Transverse colon (tissue), 4 donors: ENCODE data around the gene SUB1. TPM values are rescaled to one million over a fixed set of nuclear protein-coding genes. Genes with fewer than 3 reads are reported as not detected.

Experiments
- DNase-seq: peaks from one replicate; pipeline ENCODE4 v3.0.0-alpha.2; 2019
- H3K27ac ChIP-seq, 4 donors: fragments of 200-600 bp; sonication (generic); 2 replicates each; pipeline ENCODE4 v1.5.1; 2016 to 2018; ENCODE audit warnings: inconsistent platforms in 4 of 4
- H3K27me3 ChIP-seq: fragments of 200-600 bp; sonication (generic); 2 replicates; pipeline ENCODE4 v1.5.1; 2017; ENCODE audit warnings: inconsistent platforms
- H3K36me3 ChIP-seq, 4 donors: fragments of 200-600 bp; sonication (generic); 2 replicates each; pipeline ENCODE4 v1.5.1; 2017 to 2019; ENCODE audit warnings: inconsistent platforms in 4 of 4
- H3K4me1 ChIP-seq, 4 donors: fragments of 200-600 bp; sonication (generic); 2 replicates each; pipeline ENCODE4 v1.5.1; 2017 to 2020; ENCODE audit warnings: inconsistent platforms in 4 of 4
- H3K4me3 ChIP-seq, 4 donors: fragments of 200-600 bp; sonication (generic); 1 replicate in 1 of 4; 2 replicates in 3 of 4; pipeline versions ENCODE4 v1.5.1 to v1.6.1; 2017 to 2019; ENCODE audit warnings: inconsistent platforms in 4 of 4
- H3K9me3 ChIP-seq, 2 donors: fragments of 200-600 bp; sonication (generic); 2 replicates each; pipeline ENCODE4 v1.5.1; 2017 to 2019; ENCODE audit warnings: inconsistent platforms in 2 of 2
- EP300 ChIP-seq: sonication (generic); formaldehyde crosslinking; IDR thresholded peaks from one replicate; pipeline ENCODE4 v1.6.1; 2017; ENCODE audit warnings: antibody characterized with exemption, low read depth
- POLR2A ChIP-seq: fragments of 450-650 bp; IDR thresholded peaks from one replicate; pipeline ENCODE4 v1.6.1; 2016; ENCODE audit warnings: antibody characterized with exemption, mild to moderate bottlenecking, moderate library complexity
- POLR2AphosphoS5 ChIP-seq, 3 donors: sonication (generic); formaldehyde crosslinking; IDR thresholded peaks; one replicate each; pipeline ENCODE4 v1.6.1; 2016; ENCODE audit warnings: antibody characterized with exemption in 3 of 3
- WGBS, 2 donors: methylation state at CpG; one replicate each; pipeline ENCODE4 v1.1.5; 2018; ENCODE audit warnings: low coverage in 1 of 2; 5-methylcytosine and 5-hydroxymethylcytosine counted together
- in situ Hi-C, 4 donors: fragments of 200-750 bp; cut with MboI; loops; one replicate each; pipeline versions ENCODE4 v1.15.0 to v1.15.1; 2017; ENCODE audit warnings: low sequenced_read_pairs in 3 of 4, low pct_ligation_motif_present in 1 of 4, low pct_unique_long_range_greater_than_20kb in 1 of 4
- intact Hi-C: fragments of 100-400 bp; cut with DNase I; formaldehyde crosslinking; loops from one replicate; pipeline ENCODE4 v1.15.1; 2023; ENCODE audit warnings: low total_unique reads
- total RNA-seq, 4 donors: library from RNA; depleted of rRNA; stranded (reverse); fragments of >200 nt; gene quantifications; one replicate each; pipeline ENCODE4 v1.1.0, GENCODE V29; 2016
- TF ChIP-seq, protein P1 (sequence below), 5 experiments: fragments of 200-600 bp in 3 of 5; fragments of 450-650 bp in 2 of 5; sonication (generic) in 3 of 5; IDR thresholded peaks; 1 replicate in 2 of 5; 2 replicates in 3 of 5; pipeline ENCODE4 v1.5.1; 2016 to 2017; ENCODE audit warnings: antibody characterized with exemption in 5 of 5, inconsistent platforms in 3 of 5, mild to moderate bottlenecking in 2 of 5, moderate library complexity in 1 of 5

SUB1 gene
- total RNA-seq, 4 donors from 2014 or later = 30.3 to 126 (median 78.8) TPM

- Histone ChIP-seq H3K4me3 (no peak overlapping the region), H3K27ac (peak overlapping the region in 1 of 4 donors; percentile 4), H3K4me1 (peaks cover 5 to 66% (median 13%) of the 10 kb centered on the region in 4 donors), H3K27me3 (no peaks in the 10 kb centered on the region), H3K9me3 (no peaks in the 10 kb centered on the region), H3K36me3 (peaks cover 0 to 39% (median 16%) of the 10 kb centered on the region in 4 donors)
- no peak for DNase-seq
- TF ChIP-seq, protein P1, sequence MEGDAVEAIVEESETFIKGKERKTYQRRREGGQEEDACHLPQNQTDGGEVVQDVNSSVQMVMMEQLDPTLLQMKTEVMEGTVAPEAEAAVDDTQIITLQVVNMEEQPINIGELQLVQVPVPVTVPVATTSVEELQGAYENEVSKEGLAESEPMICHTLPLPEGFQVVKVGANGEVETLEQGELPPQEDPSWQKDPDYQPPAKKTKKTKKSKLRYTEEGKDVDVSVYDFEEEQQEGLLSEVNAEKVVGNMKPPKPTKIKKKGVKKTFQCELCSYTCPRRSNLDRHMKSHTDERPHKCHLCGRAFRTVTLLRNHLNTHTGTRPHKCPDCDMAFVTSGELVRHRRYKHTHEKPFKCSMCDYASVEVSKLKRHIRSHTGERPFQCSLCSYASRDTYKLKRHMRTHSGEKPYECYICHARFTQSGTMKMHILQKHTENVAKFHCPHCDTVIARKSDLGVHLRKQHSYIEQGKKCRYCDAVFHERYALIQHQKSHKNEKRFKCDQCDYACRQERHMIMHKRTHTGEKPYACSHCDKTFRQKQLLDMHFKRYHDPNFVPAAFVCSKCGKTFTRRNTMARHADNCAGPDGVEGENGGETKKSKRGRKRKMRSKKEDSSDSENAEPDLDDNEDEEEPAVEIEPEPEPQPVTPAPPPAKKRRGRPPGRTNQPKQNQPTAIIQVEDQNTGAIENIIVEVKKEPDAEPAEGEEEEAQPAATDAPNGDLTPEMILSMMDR (IDR thresholded peaks at IDR 0.05) = no peak
- TF ChIP-seq EP300 = no peak
- no peak for TF ChIP-seq POLR2A
- TF ChIP-seq POLR2AphosphoS5 (IDR thresholded peaks at IDR 0.05) = no peak
- in situ Hi-C loops = loop anchor here in 2 of 4 donors (5.0 to 25.0 kb wide), 2 partner anchors 110 to 360 kb away; no protein-coding TSS in a partner anchor
- intact Hi-C loops = no loop called here
- 35 to 88% methylated on average over 1 to 2 of the region's 2 CpGs for WGBS, 2 donors
Measured at GRCh38 chr5:32597041-32597629, 11.8 kb downstream of the SUB1 start.

GRCh38 chr5:32598260-32598937 lies 13.0 kb downstream of the SUB1 start:
- WGBS, 2 donors = 74 to 75% methylated on average over 3 of the region's 3 CpGs
- Histone ChIP-seq H3K27me3 (no peaks in the 10 kb centered on the region), H3K4me3 (no peak overlapping the region), H3K36me3 (peaks cover 0 to 29% (median 12%) of the 10 kb centered on the region in 4 donors), H3K27ac (peak overlapping the region in 1 of 4 donors; percentile 50), H3K9me3 (no peaks in the 10 kb centered on the region), H3K4me1 (peaks cover 6 to 71% (median 14%) of the 10 kb centered on the region in 4 donors)
- in situ Hi-C loops (loop anchor here in 2 of 4 donors (5.0 to 25.0 kb wide), 2 partner anchors 111 to 361 kb away; no protein-coding TSS in a partner anchor), intact Hi-C loops (no loop called here)
- DNase-seq = no peak
- TF ChIP-seq POLR2AphosphoS5 (IDR thresholded peaks at IDR 0.05) = no peak
- TF ChIP-seq POLR2A = no peak
- TF ChIP-seq, protein P1 (IDR thresholded peaks at IDR 0.05) = no peak
- no peak for TF ChIP-seq EP300

DNA sequence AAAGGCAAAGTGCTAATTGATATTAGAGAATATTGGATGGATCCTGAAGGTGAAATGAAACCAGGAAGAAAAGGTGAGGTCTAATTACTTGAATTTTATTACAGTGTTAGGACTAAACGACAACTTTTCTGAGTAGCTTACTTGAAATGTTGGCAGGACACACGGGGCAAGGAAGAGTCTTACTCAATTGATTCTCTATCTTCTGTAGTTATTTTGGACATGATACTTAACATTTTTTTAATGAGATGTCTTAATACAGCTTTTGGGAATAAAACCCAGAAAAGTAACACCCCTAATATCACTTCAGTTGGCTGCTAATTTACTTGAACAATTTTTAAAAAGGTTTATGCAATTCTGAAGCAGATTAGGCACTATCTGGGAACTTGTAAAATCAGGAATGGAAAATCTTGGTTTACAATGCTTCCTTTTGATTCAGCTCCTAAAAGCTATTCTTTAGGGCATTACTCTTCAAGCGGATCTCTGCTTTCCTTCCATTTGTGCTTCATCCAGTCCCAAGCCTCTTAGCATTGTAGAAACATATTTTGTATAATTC lies 13.7 kb downstream of the SUB1 start:
- H3K27me3 ChIP-seq = no peaks in the 10 kb centered on the region
- TF ChIP-seq, protein P1 (IDR thresholded peaks at IDR 0.05) = no peak
- TF ChIP-seq POLR2AphosphoS5 (IDR thresholded peaks at IDR 0.05) (no peak), POLR2A (no peak), EP300 (no peak)
- H3K4me3 ChIP-seq = no peak overlapping the region
- H3K36me3 ChIP-seq = peaks cover 0 to 28% (median 12%) of the 10 kb centered on the region in 4 donors
- no peaks in the 10 kb centered on the region for H3K9me3 ChIP-seq
- WGBS, 2 donors = 60 to 68% methylated on average over 3 of the region's 3 CpGs
- intact Hi-C loops = no loop called here
- H3K4me1 ChIP-seq = peaks cover 6 to 71% (median 14%) of the 10 kb centered on the region in 4 donors
- in situ Hi-C loops = loop anchor here in 2 of 4 donors (5.0 to 25.0 kb wide), 2 partner anchors 112 to 362 kb away; no protein-coding TSS in a partner anchor
- H3K27ac ChIP-seq = peak overlapping the region; percentile 10 to 50 (median 20)
- no peak for DNase-seq

DNA sequence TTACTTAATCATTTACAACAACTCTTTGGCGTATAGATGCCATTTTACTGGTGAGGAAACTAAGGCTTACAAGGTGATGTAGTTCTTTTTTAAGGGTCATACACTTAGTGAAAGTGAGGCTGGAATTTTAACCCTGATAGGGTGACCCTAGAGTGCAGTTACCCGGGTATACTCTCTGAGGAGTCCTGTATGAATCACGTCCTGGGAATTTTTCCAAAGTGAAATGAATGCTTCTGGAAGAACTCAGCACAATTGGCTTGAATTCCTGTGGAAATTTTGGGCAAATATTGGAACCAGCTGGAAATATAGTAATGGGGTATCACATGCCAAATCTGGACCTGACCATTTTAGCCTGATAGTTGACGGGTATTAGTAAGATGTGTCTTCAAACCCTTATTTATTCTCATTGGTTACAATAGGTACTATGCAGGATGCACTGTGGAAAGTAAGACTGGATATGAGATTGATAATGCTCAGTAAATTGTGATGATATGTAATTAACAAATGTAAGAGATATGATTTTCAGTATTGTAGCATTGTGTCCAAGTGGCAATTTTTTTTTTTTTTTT lies 14.8 kb downstream of the SUB1 start:
- H3K27ac ChIP-seq = peak overlapping the region in 3 of 4 donors; percentile 10 to 50 (median 26)
- no peaks in the 10 kb centered on the region for H3K27me3 ChIP-seq
- WGBS, 2 donors = 35 to 62% methylated on average over 4 of the region's 4 CpGs
- in situ Hi-C loops = loop anchor here in 1 of 4 donors (25.0 kb wide), 1 partner anchor 363 kb away; no protein-coding TSS in a partner anchor
- H3K36me3 ChIP-seq = peaks cover 0 to 19% (median 7%) of the 10 kb centered on the region in 4 donors
- H3K4me1 ChIP-seq = peaks cover 6 to 64% (median 14%) of the 10 kb centered on the region in 4 donors
- intact Hi-C loops = no loop called here
- H3K9me3 ChIP-seq = no peaks in the 10 kb centered on the region
- H3K4me3 ChIP-seq = no peak overlapping the region
- TF ChIP-seq EP300 (no peak), POLR2AphosphoS5 (IDR thresholded peaks at IDR 0.05) (no peak), POLR2A (no peak)
- TF ChIP-seq, protein P1 (IDR thresholded peaks at IDR 0.05) = no peak
- no peak for DNase-seq
